ENCODE results near the gene CCDC121.

DNA sequence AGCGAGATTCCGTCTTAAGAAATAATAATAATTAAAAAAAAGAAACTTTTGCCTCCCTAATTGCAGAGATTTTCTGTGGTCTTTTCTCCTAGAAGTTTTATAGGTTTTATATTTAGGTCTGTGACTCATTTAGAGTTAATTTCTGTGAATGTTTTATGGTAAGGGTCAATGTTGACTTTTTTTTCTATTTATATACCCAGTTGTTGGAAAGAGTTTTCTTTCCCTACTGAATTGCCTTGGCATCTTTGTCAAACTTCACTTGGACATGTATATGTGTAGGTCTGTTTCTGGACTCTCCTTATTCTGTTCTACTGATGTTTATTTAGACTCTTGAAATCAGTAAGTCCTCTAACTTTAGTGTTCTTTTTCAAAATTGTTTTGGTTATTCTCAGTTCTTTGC is 40.5 kb downstream of the CCDC121 start:
- TF ChIP-seq, protein P1, sequence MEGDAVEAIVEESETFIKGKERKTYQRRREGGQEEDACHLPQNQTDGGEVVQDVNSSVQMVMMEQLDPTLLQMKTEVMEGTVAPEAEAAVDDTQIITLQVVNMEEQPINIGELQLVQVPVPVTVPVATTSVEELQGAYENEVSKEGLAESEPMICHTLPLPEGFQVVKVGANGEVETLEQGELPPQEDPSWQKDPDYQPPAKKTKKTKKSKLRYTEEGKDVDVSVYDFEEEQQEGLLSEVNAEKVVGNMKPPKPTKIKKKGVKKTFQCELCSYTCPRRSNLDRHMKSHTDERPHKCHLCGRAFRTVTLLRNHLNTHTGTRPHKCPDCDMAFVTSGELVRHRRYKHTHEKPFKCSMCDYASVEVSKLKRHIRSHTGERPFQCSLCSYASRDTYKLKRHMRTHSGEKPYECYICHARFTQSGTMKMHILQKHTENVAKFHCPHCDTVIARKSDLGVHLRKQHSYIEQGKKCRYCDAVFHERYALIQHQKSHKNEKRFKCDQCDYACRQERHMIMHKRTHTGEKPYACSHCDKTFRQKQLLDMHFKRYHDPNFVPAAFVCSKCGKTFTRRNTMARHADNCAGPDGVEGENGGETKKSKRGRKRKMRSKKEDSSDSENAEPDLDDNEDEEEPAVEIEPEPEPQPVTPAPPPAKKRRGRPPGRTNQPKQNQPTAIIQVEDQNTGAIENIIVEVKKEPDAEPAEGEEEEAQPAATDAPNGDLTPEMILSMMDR (IDR thresholded peaks at IDR 0.05; ENCODE audit: low read length): no peak
- TF ChIP-seq EZH2 (IDR thresholded peaks at IDR 0.05; ENCODE audit: borderline replicate concordance, low read length): no peak

Measured in OCI-LY1 (cell line).